Occipital lobe (tissue), 3 donors: Measurements from ENCODE around the gene PPME1. TPM values are rescaled to one million over a fixed set of nuclear protein-coding genes. Genes with fewer than 3 reads are reported as not detected.

Source experiments
- DNase-seq: peaks from one replicate; lab custom pipeline; 2025; lab: John Stamatoyannopoulos, UW
- small RNA-seq: library from RNA; depleted of rRNA; stranded (forward); fragments of <200 nt; gene quantifications from one replicate; pipeline ENCODE3, GENCODE V24; 2014
- total RNA-seq: library from RNA; depleted of rRNA; stranded (reverse); fragments of >200 nt; gene quantifications from one replicate; pipeline ENCODE4 v1.2.3, GENCODE V29; 2014

Gene PPME1
- total RNA-seq, 1 donor from 2014 or later, result 41.6 TPM

DNA sequence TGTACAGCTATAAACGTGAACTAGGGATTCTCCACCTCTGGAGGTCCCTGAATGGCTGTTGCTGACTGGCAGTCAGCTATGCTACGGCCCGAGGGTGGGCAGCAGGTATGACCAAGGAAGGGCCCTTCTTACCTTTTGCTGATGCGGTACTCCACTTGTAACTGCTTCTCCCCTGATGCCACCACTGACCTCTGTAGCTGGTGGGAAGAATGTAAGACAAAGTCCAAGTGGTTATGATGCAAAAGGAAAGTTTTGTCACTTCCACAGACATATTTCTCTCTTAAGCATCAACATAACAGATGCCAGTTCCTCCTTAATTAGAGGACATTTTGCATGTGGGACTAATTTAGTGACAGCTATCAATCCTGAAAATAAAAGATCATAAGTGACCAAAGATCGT is 108.2 kb downstream of the PPME1 start:
- no peak for DNase-seq

DNA sequence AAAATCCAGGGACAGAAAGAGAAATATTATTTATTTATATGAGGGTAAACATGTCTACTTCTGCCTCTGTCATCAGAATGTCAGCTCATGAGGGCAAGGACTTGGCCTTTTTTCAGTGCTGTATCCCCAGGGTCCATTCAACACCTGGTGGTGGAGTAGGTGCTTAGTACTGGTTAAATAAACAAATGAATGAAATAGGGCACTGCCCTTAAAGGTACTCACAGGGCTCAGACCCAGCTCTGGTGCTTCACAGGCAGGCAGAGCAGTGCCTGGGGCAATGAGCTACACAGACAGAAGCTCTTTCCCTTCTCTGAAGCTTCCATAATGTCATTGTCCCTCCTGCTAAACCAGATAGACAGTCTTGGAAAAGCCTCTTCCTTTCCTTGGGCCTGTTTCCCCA is 109.4 kb downstream of the PPME1 start:
- no peak for DNase-seq

DNA sequence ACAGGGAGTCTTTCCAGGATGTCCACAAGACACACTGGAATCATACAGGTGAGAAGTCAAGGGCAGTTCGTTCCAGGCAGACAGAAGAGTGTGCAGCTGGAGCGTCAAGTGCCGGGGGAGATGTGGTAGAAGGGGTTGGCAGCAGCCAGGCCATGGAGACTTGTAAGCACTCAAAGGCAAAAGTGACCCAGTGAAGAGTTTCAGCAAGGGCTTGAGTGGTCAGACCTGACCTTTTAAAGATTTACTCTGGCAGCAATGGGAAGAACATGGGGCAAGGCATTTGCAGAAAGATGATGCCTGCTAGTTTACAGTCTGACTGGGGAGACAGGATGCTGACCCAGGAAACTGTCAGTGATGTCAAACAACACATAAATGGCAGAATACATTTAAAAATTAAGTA is 111.3 kb downstream of the PPME1 start:
- no peak for DNase-seq

DNA sequence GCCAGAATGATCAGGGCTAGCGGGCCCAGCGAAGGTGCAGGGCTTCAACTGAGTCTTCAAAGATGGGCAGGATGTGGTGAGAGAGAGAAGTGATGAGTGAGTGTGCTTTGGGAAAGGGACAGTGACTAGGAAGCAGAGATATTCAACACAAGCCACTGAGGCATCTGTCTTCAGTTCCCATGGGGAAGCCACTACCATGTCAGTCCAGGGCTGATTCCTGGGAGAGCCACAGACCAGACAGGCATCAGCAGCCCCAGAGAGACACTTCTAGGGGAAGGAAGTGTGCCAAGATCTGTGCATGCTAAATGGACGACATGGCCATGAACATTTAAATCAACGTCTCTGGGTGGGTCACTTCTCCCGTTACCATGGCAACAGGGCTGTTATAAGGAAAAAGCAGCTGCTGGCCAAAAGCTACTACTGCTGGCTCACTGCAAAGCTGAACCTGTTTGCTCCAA is 111.9 kb downstream of the PPME1 start:
- no peak for DNase-seq

DNA sequence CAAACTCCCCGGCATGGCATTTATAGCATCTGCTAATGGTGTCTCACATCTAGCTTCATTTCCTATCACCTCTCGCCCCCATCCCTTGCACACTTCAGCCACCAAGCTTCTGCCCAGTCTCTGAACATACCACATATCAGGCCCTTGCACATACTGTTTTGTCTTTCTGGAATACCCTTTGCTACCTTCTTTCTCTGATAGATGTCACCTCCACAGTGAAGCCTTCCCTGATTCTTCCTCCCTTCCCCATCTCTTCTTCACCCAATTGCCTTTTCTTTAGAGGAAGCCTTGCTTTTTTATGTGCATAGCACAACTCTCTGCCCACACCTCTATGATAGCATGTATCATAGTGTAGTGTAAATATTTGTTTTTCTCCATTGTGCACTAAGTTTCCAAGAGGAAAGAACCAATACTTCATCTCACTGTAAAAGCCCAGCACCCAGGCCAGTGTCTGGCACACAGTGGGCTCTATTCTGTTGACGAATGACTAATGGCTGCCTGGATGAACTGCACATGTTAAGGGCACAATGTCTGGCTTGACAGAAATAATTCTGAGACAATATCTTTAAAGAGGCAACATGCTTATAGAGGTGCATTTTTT is 112.6 kb downstream of the PPME1 start:
- no peak for DNase-seq

DNA sequence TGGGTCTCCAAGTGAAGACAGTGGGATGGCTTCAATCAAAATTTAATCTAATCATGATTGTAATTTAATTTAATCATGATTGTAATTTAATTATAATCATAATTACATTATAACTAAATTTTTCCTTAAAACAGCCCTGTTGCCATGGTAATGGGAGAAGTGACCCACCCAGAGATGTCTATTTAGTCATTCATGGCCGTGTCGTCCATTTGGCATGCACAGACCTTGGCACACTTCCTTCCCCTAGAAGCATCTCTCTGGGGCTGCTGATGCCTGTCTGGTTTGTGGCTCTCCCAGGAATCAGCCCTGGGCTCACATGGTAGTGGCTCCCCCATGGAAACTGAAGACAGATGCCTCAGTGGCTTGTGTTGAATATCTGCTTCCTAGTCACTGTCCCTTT is 113.4 kb downstream of the PPME1 start:
- DNase-seq, result no peak

DNA sequence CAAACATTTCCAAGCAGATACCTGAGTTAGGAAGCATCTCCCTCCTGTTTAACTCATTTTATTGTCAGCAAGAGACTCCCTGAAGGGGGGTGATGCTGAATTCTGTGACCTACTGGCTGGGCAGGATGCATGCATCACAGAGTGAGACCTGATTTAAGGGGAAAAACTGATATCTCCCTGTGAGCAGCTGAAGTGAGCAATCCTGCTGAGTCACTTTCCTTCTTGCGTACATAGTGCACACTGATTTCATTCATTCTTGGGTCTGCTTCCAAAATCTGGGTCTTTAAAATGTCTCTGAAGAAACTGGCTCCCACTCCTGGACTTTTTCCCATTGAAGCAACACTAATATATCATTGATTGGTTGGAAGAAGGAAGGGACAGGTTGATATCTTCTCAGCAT is 117.1 kb downstream of the PPME1 start:
- no peak for DNase-seq

DNA sequence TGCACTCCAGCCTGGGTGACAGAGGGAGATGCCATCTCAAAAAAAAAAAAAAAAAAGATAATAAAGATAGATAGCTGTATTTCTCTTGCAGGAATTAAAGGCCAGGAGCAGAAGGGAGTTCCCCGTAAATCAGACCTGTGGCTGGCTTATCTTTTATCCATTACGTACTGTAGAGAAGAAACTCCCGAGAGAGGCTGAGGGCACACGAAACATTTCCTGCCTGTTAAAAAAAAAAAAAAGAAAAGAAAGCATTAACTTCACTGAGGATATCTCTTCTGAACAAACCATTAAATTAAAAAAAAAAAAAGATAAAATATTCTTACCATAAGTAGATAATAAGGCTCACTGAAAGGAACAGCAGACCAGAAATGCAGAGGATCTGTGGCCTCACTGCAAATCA is 117.8 kb downstream of the PPME1 start:
- DNase-seq, result no peak

DNA sequence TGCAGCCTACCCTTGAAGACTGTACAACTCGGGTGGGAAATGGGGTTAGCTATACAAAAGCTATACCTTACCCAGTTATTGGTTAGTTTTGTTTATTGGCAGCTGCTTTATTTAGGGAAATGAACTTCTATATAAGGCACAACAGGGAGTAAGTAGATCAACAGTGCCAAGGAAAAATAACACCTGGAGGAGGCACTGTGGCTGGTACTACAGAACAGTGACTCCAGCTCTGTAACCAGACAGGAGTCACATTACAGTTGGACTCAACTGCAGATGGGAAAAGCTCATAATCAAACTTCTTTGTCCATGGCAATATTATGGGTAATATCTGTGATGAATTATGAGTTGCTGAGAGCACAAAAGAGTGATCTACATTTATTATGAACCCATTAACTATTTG is 126.4 kb downstream of the PPME1 start:
- DNase-seq, result no peak

DNA sequence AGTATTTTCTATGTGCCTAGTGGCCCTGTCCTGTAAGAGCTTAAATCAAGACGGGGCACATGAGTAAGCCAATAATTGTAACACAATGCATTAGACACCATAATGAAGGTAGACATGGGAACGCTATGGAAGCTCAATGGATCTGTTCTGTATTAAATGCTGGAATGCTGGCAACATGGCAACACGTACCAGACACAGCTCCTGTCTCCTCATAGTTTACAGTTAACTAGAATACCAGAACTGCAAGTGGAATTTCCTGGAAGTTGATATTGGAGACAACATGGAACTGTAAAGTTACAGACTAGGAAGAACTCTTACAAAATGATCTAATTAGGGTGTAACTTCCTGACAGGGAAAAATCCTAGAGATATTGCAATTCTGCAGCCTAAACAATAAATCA is 127.9 kb downstream of the PPME1 start:
- DNase-seq, result no peak

Small RNA genes within 50 kb of the gene (small RNA-seq; reads per million reads assigned to genes)
- gene AP002392.1, result not detected
- not detected for gene RF00409

Other genes with a start within 250 kb of the PPME1 start
- 0.47 TPM for gene DNAJB13, start 220.3 kb upstream of the PPME1 start, total RNA-seq
- gene UCP2, start 188.4 kb upstream of the PPME1 start, total RNA-seq, result 5.0 TPM
- gene UCP3, start 162.2 kb upstream of the PPME1 start, total RNA-seq, result 0.62 TPM
- gene C2CD3, start 287 bp upstream of the PPME1 start, total RNA-seq, result 15.6 TPM
- not detected for gene P4HA3, start 140.4 kb downstream of the PPME1 start, total RNA-seq
- gene PGM2L1, start 227.1 kb downstream of the PPME1 start, total RNA-seq, result 182 TPM